ENCODE results near the gene TLR9.
"Not testable (repeated sequence)": the region's sequence is repeated elsewhere in the genome, so short reads cannot be mapped to it uniquely, and the experiment has no call there.

The TLR9 gene, protein sequence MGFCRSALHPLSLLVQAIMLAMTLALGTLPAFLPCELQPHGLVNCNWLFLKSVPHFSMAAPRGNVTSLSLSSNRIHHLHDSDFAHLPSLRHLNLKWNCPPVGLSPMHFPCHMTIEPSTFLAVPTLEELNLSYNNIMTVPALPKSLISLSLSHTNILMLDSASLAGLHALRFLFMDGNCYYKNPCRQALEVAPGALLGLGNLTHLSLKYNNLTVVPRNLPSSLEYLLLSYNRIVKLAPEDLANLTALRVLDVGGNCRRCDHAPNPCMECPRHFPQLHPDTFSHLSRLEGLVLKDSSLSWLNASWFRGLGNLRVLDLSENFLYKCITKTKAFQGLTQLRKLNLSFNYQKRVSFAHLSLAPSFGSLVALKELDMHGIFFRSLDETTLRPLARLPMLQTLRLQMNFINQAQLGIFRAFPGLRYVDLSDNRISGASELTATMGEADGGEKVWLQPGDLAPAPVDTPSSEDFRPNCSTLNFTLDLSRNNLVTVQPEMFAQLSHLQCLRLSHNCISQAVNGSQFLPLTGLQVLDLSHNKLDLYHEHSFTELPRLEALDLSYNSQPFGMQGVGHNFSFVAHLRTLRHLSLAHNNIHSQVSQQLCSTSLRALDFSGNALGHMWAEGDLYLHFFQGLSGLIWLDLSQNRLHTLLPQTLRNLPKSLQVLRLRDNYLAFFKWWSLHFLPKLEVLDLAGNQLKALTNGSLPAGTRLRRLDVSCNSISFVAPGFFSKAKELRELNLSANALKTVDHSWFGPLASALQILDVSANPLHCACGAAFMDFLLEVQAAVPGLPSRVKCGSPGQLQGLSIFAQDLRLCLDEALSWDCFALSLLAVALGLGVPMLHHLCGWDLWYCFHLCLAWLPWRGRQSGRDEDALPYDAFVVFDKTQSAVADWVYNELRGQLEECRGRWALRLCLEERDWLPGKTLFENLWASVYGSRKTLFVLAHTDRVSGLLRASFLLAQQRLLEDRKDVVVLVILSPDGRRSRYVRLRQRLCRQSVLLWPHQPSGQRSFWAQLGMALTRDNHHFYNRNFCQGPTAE

DNA sequence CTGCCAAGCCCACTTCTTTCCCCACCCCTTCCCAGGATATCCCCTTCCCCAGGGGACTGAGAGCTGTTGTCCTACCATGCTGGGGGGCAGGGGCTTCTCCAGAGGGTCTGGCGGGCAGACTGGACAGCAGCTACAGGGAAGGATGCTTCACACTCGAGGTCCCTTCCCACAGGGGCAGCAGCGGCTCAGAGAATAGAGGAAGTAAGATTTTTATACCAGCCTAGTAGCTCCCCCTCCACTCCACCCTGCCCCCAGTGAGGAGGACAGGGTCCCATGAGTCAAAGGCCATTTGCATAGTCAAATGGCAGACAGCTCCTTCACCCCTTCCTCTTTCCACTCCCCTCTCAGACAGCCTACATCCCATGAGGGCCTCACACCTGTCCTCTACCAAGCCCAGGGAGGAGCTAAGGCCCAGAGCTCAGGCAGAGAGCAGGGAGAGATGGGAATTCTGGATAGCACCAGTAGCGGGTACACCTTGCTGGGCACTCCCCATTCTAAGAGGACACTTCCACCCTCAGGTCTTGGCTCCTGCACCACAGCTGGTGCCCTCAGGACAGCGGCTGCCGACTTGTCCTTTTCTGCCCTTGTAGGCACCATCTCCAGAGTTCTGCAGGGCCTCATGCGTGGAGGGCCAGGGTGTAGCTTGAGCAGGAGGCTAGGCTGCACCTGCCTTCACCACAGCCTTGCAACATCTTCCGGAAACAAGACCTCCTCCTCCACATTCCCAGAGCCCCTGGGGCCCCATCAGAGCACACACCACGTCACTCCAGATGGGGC is at the start of gene TLR9:
TLR9 (minus strand) TSS at position 194 of the 777 bp plus-strand sequence; CDS start at position 78, 116 bp downstream.
- DNase-seq (ENCODE audit: insufficient read length, low spot score) = no peak
- FAIRE-seq = peak; percentile 38

DNA sequence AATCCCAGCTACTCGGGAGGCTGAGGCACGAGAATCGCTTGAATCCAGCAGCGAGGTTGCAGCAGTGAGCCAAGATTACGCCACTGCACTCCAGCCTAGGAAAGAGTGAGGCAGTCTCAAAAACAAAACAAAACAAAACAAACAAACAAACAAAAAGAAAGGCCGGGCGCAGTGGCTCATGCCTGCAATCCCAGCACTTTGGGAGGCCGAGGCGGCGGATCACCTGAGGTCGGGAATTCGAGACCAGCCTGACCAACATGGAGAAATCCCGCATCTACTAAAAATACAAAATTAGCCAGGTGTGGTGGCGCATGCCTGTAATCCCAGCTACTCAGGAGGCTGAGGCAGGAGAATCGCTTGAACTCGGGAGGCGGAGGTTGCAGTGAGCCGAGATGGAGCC is 49.3 kb upstream of the TLR9 start:
- DNase-seq (ENCODE audit: insufficient read length, low spot score); FAIRE-seq: not testable (repeated sequence)

DNA sequence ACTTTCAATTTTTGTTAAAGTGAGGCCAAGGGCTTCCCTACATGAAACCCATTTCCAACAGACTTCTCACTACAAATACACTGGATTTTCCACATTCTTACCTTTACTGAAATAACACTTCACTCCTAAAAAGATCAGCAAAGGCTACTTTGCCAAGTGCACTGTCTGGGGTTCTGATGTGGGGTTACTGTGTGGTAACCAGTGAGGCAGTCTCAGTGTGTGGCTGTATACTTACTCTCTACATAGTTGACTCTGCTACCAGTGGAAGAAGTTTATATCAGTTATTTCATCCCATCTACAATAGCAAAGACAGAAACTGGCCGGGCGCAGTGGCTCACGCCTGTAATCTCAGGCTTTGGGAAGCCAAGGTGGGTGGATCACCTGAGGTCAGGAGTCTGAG is 47.4 kb upstream of the TLR9 start:
- FAIRE-seq (no peak), DNase-seq (ENCODE audit: insufficient read length, low spot score) (no peak)

DNA sequence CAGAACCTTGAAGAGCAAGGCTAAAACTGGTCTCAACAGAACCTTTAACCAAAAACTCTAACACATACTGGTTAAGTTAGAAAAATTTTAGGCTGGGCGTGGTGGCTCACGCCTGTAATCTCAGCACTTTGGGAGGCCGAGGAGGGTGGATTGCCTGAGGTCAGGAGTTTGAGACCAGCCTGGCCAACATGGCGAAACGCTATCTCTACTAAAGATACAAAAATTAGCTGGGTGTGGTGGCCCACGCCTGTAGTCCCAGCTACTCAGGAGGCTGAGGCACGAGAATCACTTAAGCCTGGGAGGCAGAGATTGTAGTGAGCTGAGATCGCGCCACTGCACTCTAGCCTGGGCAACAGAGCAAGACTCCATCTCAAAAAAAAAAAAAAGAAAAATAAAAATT is 46.7 kb upstream of the TLR9 start:
- FAIRE-seq; DNase-seq (ENCODE audit: insufficient read length, low spot score): not testable (repeated sequence)

DNA sequence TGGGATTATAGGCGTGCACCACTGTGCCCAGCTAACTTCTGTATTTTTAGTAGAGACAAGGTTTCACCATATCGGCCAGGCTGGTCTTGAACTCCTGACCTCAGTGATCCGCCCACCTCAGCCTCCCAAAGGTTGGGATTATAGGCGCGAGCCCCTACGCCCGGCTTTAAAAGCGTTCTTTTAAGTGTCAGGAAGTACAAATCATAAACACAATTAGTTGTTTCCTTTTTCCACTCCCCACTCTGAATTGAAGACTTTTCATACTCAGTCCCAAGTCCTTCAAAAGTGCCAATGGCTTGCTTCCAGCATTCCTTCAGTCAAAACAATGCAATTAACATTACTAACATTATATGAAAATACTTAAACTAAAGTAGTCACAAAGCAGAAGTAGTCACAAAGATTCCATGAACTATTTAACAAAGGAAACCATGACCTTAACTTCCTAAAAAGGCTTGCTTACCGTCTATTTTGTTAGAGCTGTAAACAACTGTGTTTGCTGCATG is 44.9 kb upstream of the TLR9 start:
- FAIRE-seq (no peak), DNase-seq (ENCODE audit: insufficient read length, low spot score) (no peak)

DNA sequence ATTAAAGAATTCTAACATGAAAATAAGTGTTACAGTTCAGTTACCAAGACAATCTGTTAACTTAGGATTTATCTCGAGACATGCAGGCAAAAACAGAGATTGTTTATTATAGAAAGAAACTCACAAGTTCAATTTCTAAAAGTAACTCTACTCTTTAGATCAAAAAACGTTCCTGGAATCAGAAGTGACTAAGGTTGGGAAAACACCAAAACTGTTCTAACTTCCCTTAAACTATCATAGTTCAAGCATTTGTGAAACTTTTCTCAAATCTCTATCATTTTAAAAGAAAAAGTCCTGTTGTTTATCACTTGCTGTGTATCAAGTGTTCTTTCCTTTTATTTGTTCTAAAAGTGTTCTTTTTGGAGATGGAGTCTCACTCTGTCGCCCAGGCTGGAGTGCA is 44.3 kb upstream of the TLR9 start:
- FAIRE-seq (no peak), DNase-seq (ENCODE audit: insufficient read length, low spot score) (no peak)

DNA sequence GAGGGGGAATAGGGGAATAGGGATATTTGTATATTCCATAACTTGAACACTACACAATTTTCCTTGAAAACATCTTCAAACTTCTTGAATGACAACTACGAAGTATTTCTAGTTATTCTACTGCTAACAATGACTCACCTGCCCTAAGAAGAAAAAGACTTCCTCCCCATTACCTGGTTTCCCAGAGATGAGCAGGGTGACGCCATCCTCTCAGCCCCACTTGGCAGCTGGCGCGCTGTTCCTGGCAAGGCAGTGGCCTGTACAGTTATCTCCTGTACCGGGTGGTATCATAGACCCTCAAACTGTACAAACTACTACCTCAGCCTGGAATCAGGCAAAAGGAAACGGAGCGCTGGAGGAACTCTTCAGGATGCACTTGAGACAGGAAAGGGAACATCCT is 42.6 kb upstream of the TLR9 start:
- DNase-seq (ENCODE audit: insufficient read length, low spot score) (no peak), FAIRE-seq (no peak)

DNA sequence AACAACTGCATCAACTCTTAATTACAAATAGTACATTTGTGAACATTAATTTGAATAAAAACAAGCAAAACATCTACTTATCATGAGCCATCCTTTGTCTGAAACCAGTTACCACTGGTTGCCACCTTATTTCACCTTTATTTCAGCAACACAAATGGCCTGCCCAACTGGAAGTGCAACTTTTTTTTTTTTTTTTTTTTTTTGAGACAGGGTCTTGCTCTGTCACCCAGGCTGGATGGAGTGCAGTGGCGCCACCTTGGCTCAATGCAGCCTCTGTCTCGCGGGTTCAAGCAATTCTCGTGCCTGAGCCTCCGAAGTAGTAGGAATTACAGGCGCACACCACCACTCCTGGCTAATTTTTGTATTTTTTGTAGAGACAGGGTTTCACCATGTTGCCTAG is 39.9 kb upstream of the TLR9 start:
- no peak for DNase-seq (ENCODE audit: insufficient read length, low spot score)
- no peak for FAIRE-seq

DNA sequence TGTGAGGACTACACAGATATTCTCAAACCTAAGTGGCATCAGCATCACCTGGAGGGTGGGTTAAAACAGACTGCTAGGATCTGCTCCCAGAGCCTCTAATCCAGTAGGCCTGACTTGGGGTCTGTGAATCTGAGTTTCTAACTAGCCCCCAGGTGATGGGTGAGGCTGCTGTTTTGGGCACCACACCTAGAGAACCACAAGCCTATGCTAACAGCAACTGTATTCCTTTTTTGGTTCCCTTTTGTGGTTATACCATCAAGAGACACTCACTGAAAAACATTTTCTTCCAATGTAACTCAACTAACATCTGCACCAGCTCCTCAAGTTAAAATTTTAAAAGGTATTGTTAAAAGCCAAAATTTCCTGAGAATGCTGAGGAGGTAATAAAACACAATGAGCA is 37.0 kb upstream of the TLR9 start:
- FAIRE-seq = no peak

DNA sequence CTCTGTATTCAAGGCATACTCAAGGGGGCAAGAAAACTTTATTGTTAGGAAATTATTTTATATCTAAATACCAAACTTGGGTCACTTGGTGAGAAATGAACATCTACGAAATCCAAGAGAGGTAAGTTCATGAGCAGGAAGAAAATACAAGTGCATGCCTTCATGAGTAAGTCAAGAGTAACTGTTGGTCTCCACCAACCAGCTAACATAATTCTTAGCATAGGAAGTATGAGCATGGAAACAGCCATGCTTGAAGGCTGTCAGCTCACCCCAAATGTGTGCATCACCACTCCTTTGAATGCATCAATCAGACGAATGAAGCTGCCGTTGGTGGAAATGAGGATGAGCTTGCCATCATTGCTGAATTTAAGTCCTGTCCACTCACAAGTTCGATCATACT is 34.0 kb upstream of the TLR9 start:
- no peak for DNase-seq (ENCODE audit: insufficient read length, low spot score)
- FAIRE-seq = peak; percentile 63

More for the DNA sequence above, 37.0 kb upstream of the TLR9 start:
- DNase-seq (ENCODE audit: insufficient read length, low spot score) = no peak

DNA sequence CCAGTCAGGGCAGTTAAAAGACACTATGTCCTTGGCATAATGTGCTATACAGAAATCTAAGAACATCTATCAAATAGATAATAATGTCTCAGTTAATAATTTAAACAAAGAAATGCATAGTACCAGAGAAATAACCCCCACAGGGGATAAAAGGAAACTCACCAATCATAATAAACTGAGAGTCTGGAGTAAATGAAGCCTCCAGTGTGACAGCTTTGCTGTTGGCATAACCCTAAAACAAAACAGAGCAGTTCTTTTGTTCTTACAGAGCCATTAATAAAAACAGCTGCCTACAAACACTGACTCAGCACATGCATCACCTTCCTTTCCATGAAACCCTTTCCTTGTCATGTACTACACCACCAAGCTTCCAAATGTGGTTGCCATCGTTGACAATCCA is 33.6 kb upstream of the TLR9 start:
- FAIRE-seq = no peak
- DNase-seq (ENCODE audit: insufficient read length, low spot score) = no peak

DNA sequence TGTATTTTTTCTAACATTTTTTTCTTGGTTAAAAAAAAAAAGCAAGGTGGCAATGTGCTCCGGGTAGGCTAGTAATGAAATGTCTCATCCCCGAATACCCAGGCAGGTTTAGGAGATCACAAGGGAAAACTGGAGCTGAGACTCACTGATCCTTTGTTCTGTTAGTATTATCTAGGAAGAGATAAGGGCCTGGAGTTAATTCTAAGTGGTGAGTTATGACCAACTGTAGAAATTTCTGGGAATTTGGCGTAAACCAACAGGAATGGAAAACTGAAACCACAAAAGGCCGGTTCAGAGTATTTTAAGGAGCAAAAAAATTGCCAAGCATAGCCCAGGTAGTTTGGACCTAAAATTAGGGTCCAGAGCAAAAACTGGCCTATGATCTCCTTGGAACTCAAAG is 32.5 kb upstream of the TLR9 start:
- no peak for FAIRE-seq

DNA sequence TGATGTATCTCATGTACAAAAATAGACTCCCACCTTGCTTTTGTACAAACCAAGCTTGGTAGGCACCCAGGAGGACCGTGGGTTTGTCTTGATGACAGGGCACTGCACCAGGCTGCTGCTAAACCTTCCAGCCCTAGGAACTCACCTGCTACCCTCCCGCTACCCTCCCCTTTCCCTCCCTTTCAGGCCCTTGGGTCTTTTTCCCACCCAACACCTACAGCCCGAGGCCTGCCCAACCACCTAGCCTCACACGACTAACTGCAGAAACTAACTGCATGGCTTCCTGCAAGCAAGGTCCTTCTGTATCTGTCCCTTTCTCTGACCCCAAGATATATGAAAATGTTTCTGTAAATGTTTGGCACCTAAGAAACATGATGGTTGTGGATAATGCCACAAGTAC is 31.2 kb upstream of the TLR9 start:
- DNase-seq (ENCODE audit: insufficient read length, low spot score) = no peak
- no peak for FAIRE-seq

More for the DNA sequence above, 32.5 kb upstream of the TLR9 start:
- no peak for DNase-seq (ENCODE audit: insufficient read length, low spot score)

DNA sequence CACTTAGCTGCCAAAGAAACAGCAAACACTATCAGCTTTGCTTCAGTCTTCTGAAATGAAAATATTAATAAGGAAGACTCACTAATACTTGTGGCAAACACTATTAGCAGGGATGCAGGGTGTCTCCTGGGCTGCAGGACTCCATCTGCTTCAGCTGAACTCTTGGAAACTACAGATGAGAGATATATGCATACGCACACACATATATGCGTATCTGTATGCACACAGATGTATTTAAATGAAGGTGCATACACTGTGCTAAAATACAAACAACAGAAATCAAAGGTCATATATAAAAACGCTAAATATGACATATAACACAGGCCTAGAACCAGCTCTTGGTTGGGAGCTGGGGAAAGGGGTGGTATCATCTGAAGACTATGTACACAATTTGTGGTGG is 30.7 kb upstream of the TLR9 start:
- DNase-seq (ENCODE audit: insufficient read length, low spot score) (no peak), FAIRE-seq (peak; percentile 64)

DNA sequence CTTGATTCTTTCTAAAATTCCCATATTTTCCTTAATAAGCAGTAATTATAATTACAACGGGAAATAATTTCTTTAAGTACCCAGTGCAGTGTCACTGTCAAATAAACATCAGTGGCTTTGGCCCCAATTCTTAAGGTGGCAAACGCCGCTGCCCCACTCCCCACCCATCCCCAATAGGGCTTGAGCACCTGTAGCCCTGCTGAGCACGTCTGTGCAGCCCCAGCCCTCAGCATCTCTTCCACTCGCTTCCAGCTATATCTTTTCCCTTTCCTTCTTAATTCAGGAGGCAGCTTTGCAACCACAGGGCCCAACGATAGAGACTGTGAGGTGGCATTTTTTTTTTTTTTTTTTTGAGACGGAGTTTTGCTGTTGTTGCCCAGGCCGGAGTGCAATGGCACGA is 29.2 kb upstream of the TLR9 start:
- FAIRE-seq (no peak), DNase-seq (ENCODE audit: insufficient read length, low spot score) (no peak)

DNA sequence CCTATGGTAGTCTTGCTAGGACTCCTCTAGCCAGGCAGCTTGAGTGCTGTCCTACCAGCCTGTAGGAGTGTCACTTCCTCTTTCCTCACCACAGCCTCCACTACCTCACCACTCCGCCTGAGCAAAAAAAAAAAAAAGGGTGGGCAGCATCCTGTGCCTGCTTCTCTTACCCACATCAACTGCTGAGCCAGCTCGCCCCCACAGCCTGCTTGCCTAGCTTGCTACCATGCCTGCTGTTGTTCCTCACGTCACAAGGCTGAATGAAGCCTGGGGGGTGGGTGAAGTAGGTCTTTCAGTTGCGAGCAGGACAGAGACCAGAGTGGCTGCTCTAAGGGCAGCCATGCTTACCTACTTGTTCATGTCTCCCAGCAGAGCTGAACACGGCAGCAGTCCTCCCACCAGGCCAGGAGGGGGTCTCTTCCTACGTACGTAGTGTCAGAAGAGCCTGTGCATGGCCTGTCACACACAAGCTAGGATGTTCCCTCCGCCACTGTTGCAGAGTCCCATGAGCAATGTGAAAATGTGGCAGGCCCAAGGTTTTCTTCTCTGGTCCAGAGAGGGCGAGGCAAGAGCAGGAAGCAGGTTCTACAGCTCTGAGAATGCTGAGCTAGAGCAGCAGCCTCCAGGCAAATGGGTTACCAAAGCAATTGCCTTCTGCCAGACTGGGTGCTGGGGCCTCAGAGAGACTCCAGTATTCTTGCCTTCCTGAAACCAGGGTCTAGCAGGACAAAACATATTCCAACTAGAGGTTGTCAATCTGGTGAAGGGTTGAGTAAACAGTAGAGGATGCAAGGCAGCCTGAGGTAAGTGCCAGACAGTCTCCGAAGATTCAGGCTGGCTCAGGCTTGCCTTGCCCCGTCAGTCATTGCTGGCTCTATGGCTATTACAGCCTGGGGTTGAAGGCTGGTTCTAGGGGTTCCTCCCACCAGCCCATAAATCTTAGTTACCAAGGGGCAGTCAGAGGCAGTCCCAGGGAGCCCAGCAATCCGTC is 28.2 kb upstream of the TLR9 start:
- FAIRE-seq (peak; percentile 80), DNase-seq (ENCODE audit: insufficient read length, low spot score) (no peak)

DNA sequence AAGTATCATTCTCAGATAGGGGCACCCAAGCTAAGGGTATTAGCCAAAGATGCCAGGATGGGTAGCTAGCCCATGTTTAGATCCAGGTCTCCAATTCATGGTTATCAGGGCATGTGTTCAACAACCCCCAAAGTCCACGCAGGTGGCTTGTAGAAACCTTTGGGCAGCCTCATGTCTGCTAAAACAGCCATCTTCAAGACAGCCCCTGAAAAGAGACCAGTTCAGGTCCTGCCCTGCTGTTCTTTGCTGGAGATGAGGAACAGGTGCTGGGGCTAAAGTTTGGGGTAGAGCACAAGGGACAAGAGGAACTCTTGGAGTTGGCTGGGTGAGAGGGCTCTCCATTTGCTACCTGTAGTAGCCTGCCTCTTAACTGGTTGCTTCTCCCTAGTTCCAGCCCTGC is 24.7 kb upstream of the TLR9 start:
- FAIRE-seq = no peak
- DNase-seq (ENCODE audit: insufficient read length, low spot score) = no peak

DNA sequence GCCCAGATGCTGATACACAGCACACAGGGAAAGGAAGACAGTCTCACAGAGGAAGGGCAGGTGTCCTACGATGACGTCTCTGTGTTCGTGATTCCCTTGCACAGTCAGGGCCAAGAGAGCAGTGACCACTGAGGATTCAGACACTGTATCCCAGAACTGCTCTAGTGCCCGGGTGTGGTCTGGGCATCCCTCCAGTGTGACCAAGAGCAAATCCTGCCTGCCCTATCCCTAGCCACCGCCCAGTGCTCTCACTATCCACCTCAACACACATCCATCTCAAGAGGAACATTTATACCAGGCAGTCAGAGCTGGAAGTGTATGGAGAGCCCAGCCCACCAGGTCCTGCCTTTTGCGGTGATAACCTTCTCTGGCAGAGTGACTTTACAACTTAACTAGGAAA is 24.2 kb upstream of the TLR9 start:
- DNase-seq (ENCODE audit: insufficient read length, low spot score) = no peak

DNA sequence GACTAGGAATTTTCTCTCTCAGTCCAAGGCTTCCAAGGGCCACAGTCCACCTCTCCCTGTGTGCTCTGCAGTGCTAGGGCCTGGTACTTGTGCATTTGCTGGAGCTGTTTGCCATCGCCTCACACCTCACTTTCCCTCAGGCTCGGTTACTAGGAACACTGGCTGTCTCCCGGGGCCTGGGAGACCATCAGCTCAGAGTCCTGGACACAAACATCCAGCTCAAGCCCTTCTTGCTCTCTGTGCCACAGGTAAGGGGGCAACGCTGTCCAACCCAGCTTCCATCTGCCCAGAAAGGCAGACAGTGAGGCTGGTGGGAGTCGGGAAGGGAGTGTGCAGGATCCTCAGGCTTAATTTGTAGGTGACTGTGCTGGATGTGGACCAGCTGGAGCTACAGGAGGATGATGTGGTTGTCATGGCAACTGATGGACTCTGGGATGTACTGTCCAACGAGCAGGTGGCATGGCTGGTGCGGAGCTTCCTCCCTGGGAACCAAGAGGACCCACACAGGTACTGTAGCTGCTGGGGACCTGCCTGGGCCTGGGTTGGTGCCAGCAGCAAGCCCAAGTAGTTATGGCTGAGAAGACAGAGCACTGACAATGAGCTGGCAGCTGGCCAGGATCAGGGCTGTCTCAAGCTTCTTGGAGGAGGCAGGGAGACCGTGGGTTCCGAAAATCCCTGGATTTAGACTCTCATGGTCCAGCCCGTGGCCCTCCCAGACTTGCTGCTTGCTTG is 23.5 kb upstream of the TLR9 start:
- DNase-seq (ENCODE audit: insufficient read length, low spot score) (no peak), FAIRE-seq (no peak)

More for the DNA sequence above, 24.2 kb upstream of the TLR9 start:
- peak; percentile 67 for FAIRE-seq

All from HTR-8/SVneo (cell line).